Stomach (tissue), 4 donors: Measurements from ENCODE around the gene FAIM.

Experiments used
- EP300 ChIP-seq: sonication (generic); formaldehyde crosslinking; IDR thresholded peaks from one replicate; pipeline ENCODE4 v1.6.1; 2017; ENCODE audit warnings: antibody characterized with exemption
- POLR2A ChIP-seq, 4 donors: fragments of 450-650 bp; IDR thresholded peaks; one replicate each; pipeline ENCODE4 v1.6.1; 2016; ENCODE audit warnings: antibody characterized with exemption in 4 of 4, control low read depth in 2 of 4, mild to moderate bottlenecking in 1 of 4, moderate library complexity in 1 of 4

DNA sequence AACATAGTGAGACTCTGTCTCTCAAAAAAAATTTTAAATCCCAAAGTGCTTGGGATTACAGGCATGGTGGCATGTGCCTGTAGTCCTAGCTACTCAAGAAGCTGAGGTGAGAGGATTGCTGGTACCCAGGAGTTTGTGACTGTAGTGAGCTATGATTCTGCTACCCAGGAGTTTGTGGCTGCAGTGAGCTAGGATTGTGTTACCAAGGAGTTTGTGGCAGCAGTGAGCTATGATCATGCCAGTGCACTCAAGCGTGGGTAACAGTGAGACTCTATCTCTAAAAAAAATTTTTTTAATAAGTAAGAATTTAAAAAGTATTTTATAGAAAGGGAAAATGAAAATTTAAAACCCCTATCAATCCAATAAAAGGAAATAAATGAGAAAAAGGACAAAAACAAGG is 69.5 kb downstream of the FAIM start:
- TF ChIP-seq EP300 (no peak), POLR2A (IDR thresholded peaks at IDR 0.05) (no peak)
